Hepatic stellate cell (primary cell): ENCODE measurements around the gene C1orf232.
A peak's percentile ranks its signal among the peaks of the same experiment; 100 is the strongest.

ENCODE experiments used
- DNase-seq: peaks from one replicate; pipeline ENCODE4 v3.0.0; 2011; ENCODE audit warnings: low spot score

The C1orf232 gene

DNA sequence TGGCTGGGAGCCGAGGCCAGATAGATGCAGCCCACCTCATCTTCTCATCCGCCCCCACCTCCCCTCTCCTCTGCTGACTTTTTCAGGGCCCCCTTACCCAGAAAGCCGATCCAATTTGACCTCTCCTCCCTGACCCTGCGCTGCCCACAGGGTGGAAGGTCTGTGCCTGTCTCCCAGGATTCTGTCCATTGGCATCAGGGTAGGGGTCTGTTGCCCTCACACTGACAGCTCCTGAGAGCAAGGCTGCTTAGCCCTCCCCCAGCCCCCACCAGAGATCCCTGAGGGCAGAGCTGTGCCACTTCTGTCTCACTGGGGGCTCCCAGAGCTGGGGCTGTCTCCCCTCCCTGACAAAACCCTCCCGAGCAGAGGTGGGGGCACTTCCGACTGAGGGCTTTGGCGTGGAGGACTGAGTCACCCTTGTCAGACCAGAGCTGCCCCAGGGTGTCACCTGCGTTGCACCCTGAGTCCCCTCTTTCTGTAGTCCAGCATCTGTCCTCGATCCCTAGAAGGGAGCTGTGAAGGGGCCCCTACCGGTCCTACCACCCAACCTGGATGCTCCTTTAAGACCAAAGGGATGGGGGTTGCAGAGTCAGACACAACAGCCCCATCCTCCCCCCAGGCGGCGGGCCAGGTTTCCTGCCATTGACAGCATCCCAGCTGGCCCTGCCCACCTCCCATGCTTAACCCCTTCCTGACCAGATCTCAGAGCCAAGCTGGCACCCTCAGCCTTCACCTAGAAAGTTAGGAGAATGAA lies 12.3 kb downstream of the C1orf232 start:
- DNase-seq, result no peak

DNA sequence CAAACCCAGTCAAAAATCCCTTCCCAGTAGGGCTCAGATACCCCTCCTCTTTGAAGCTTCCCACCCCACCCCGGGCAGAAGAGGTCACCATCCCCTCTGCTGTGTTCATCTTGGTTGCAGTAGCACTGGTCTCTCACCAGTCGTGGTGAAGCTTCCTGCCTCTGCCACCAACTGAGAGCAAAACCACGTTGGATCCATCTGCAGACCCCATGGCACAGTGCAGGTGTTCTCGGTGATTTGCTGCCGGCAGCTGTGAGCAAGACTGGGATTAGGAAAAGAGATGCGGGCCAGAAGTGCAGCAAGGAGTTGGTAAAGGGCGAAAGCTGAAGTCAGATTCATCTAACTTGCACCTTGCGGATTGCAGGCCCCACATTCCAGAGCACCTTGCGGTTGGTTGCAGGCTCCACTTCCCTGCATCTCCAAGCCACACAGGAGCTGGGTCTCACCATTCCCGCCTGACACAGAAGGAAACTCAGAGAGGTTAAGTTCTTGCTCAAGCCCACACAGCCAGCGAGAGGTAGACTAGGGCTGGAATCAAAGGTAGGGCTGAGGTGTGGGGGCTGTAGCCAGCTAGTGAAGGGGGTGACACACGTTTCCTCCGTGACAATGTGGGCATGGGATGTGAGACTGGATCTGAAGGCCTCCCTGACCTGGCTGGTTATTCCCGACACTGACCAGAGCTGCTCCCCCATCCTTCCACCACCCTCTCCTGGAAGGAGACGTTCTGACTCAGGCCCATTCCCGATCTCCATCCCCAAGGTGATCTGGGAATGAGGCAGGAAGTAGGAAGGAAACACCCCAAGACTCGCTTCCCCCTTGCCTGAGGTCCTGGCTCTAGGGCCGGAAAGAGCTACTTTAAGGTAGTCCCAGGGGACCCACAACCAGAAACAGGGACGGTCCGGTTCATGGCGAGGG lies 13.1 kb downstream of the C1orf232 start:
- DNase-seq, result no peak

DNA sequence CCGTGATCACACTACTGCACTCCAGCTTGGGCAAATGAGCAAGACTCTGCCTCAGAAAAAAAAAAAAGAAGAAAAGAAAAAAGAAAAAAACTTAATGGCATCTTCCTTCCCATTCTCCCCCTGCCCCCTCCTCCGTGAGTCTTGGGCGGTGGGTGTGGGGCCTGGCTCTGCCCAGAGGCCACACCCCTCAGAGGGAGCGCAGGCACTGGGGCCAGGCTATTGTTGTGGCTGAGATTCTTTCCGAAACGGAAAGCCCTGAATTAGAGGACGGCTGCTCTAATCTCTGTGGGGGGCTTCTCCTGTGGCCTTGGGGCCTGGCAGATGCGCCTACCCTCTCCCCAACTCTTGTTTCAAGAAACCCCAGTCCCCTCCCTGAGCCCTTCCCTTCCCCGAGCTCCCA lies 14.0 kb downstream of the C1orf232 start:
- DNase-seq, result no peak

DNA sequence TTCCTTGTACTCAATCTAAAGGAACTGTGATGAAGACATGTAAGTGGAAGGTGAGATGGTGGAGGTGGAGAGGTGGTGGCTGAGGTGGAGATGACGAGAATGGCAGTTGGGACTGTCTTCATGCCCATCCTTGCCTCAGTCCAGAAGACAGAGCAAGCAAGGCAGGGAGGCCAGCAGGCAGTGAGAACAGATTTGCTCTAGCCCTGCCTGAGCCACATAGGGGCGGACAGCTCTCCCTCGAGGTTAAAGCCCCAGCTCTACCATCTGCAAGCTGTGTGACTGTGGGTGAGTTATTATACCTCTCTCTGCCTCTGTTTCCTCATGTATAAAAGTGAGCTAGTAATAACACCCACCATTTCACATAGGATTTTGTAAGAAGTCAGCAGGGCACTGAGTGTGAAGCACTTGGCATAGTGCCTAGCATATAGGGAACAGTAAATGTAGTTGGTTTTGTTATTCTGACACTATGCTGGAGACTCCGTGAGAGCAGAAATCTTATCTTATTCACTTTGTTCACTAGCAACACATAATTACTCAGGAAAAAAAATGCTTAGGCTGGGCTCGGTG lies 14.7 kb downstream of the C1orf232 start:
- no peak for DNase-seq

DNA sequence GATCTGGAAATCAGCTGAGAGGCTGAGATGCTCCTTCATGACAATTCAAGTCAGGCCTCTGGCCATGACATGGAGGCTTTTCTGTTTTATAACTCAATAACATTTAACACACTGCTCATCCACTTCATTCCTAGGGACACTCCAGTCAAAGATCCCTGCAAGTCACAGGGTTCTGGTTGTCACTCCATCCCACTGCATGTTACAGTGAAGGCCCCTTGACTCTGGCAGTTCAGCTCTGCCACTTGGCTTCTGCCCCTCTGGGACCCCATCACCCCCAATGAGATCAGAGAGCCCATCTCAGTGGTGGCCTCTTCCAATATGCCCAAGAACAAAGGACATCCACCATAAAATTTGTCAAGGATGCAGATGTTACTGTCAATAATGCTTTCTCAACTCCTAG lies 19.9 kb downstream of the C1orf232 start:
- no peak for DNase-seq

DNA sequence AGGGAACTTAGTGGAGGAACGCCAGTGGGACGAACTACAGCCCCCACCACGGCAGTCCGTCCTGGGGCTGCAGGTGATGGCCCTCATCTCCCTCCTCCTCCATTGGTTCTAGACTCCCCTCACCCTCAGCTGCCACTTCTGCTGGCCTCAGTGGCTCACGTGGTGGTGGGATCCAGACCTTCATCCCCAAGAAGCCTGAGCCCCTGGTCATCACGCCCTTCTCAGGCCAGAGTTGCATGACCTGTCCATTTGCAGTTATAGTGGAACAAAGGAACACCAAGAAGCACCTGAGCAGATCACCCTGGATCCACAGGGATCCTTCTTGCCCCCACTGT lies 22.8 kb downstream of the C1orf232 start:
- DNase-seq, result no peak

DNA sequence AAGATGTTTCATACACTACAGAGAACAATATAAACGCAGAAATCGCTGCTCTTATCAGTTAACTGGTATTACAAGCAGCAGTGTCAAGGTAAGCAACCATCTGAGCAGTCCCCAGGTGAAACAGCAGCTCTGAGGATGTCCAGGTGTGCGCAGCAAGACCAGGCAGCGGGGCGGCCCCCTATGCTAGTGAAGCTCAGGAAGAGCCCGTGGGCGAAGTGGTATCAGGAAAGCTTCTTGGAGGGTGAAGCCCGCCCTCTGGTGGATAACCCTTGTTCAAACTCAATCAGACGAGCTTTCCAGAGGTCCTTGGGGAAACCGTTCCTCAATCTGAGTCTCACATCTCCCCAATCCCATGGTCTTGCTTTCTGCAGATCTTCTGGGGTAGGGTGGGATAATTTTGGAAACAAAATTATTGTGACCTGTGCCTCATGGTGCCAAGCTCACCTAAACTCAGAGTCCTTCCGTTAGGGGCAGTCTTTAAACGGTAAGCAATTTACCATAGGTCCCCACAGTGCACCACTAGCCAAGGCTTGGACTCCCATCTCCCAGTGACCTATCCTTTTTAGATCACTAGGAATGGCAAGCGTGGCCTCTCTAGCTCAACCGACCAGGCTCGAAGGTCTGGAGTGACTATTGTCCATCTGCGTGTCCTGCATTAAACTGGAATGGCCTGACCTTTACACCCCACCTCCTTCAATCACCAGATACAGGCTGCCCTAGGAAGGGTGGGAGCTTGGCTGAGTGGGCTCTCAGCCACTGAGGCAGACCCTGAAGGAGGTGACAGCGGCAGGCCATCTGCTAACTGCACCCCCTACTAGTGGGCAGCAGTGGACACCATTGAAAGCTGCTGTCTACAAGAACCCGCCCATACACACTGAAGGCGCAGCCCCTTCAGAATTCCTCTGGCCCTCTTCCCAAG lies 23.5 kb downstream of the C1orf232 start:
- peak; percentile 64 for DNase-seq

DNA sequence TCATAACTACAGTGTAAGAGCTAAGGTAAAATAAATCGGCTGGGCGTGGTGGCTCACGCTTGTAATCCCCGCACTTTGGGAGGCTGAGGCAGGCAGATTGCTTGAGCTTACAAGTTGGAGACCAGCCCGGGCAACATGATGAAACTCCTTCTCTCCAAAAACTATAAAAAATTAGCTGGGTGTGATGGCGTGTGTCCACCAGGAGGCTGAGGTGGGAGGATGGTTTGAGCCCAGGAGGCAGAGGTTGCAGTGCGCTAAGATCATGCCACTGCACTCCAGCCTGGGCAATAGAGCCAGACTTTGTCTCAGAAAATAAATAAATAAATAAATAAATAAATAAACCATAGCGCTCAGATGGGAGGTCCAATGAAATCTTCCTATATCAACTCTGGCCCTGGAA lies 26.6 kb downstream of the C1orf232 start:
- DNase-seq, result no peak

DNA sequence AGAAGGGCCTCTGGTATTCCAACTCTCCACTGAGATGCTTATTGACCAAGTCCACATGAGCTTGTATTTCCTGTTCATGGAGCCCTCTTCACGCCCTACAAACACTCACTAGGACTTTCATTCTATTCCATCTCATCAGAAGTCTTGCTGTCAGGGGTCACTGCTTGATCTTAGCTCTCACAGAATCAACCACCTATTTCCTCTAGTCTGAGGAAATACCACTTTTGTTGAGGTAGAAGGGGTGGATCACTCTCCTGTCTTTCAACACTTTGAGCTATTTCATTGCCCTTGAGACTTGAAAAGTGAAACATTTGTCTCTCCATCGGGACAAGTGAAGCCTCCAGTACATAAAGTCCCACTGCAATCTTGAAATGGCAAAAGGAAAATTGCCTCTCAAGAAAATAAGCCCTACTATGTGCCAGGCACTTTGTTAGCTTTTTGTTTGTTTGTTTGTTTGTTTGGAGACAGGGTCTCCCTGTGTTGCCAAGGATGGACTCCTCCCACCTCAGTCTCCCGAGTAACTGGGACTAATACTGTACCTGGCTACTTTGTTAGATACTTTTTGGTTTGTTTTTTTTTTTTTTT lies 29.7 kb downstream of the C1orf232 start:
- no peak for DNase-seq

DNA sequence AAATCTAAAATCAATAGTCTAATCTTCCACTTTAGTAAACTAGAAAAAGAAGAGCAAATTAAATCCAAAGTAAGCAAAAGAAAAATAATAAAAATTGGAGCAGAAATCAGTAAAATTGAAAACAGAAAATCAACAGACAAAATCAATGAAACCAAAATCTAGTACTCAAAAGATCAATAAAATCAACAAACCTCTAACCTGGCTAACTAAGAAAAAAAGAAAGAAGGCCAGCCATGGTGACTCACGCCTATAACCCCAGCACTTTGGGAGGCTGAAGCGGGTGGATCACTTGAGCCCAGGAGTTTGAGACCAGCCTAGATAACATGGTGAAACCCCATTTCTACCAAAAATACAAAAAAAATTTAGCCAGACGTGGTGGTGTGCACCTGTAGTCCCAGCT lies 34.3 kb downstream of the C1orf232 start:
- DNase-seq, result no peak

DNA sequence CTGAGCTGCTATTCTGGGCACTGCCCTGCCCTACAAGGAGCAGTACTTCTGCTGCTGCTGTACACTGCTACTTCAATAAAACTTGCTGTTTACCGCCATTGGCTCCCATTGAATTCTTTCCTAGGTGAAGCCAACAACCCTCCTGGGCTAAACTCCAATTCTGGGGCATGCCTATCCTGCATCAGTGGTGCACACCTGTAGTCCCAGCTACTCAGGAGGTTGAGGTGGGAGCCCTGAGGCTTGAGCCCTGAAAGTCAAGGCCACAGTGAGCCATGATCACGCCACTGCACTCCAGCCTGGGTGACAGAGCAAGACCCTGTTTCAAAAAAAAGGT lies 36.0 kb downstream of the C1orf232 start:
- DNase-seq, result no peak

DNA sequence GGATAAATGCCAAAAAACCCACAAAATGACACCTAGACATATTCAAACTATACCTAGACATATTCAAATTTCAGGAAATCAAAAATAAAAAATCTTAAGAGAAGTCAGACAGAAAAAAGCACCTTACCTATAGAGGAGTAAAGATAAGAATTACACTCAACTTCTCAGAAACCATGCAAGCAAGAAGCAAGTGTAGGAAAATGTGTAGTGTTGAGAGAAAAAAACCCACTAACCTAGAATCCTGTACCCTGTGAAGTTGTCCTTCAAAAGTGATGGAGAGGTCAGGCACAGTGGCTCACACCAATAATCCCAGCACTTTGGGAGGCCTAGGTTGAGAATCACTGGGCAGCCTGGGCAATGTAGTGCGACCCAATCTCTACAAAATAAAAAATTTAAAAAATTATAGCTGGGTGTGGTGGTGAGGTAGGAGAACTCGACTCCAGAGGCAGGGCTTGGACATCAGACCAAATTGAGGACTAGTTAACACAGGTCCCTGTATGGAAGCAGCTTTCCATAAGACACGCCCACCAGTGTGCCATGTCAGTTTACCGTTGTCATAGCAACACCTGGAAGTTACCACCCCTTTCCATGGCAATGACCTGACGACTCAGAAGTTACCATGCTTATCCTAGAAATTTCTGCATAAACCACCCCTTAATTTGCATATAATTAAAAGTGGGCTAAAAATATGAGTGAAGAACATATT lies 36.5 kb downstream of the C1orf232 start:
- DNase-seq, result no peak

DNA sequence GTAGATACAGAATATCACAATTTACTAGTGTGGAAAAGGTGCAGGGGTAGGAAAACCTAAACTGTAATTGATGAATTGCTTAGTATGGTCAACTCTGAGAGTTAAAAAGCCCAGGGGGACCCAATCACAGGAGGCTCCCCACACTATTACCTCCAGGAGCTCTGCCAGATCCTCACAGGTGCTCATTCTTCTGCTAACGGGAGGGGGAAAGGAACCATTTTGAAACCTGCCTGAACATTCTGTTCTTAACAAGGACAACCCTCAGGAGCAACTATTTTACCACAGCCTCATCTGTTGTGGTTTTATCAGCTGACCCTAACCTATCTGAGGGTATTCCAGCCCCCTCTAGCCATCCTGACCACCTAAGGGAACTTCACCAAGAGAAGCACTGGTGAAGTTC lies 38.1 kb downstream of the C1orf232 start:
- DNase-seq, result no peak

DNA sequence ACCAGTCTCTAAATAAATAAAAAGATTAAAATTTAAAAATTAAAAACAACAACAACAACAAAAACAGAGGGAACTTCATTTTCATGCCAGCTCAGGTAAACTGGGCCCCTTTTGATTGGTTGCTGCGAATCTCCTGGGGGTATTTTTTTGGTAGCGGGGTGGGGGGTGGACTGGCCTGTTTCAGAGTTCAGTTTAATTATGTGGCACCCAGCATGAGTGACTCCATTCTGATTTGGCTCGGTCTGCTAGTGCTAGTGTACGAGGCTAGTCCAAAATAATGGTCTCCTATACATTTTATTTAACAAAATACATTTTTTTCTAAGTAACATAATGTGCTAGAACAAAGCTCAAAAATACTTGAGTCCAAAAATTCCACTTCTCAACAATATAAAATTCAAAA lies 39.0 kb downstream of the C1orf232 start:
- DNase-seq, result no peak

DNA sequence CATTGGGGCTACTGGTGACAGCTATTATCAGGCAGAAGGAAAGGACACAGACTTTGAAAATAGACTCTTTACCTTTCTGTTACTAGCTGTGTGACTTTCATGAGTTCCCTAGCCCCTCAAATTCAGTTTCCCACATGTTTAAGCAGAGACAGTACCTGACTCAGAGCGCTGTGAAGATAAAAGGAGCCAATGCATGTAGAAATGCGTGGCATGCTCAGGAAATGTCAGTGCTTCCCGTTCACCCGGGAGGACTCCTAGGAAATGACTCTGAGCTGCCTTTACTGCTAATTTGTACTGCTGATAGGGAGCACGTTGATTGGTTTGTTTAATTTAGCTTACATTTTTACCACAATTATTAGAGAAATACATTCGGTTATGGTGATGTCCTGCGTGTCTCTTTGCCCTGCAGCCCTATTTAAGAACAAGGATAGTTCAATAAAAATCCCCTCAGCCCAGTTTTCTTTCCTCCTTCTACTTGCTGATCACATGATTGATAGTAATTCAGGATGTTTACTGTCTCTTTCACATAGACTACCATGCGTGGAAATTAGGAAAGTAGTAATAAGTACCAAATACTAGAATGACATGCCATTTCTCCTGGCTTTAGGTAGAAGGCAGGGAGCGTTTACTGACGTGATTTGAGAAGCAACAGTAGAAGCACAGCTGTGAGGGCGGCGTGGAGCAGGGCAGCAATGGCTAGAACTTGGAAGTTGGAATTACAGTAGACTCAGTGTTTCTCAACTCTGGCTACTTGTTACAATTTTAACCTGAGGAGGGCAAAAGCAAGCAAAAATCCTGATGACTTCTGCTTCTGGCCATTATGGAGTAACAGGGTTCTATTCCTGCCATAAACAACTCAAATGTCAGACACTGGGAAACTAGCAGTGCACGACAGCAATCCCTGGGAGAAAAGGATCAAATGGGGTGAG lies 41.3 kb downstream of the C1orf232 start:
- DNase-seq, result no peak

DNA sequence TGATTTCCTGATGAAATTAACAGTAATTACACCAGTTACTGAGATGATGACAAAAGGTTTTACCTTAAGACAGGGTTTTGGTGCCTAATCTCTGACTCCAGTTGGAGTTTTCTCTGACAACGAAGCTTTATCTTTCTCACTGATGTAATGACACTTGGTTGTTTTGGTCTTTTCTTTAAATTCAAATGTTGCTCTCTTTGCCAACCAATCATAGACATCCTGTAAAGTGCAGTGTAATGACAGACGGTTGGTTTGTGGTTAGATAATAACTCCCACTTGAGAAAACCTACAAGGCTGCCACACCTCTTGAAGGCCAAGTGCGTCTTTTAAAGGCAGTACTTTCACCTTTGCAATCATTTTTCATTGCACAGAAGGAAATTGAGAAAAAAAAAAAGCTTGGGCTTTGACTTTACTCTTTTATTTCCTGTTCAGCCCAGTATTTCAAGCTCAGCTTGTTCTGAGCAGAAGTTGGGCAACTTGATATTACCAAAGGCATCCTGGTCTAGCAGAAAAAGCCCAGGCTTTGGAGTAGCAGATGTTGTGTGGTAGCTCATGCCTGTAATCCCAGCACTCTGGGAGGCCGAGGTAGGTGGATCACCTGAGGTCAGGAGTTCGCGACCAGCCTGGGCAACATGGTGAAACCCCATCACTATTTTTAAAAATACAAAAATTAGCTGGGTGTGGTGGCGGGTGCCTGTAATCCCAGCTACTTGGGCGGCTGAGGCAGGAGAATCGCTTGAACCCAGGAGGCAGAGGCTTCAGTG lies 42.3 kb downstream of the C1orf232 start:
- no peak for DNase-seq

DNA sequence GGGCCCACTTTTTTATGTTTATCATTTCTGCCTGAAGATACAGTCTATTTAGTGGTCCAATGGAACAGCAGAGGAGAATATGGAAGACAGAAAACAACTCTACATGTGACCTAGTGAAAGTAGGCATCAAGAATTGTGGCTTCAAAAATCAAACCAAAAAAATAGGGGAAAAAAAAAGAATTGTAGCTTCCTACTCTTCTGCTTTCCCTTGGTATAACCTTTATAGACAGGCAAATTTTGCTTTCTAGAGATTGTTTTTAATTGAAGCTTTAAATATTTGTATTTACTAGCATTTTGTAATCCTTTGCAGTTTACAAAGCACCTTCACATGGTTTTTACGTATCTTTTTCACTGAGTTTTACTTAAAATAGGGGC lies 42.8 kb downstream of the C1orf232 start:
- no peak for DNase-seq

DNA sequence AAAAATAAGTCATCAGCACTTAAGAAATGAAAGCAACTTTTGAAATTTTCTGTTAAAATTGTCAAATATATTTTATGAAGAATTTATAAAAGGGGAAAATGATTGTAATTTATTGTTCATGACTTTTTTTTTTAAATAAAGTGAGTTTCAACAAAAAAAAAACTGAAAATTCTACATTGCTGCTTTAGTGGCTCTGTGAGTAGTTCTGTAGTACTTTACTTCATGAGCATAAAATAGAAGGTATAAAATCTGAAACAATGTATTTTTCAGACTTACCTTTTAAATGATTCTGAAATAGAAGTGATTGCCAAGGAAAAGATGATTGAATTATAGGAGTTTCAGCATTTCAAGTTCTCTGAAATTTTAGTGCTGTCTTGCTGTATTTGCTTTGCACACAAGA lies 43.4 kb downstream of the C1orf232 start:
- DNase-seq, result no peak
